ENCODE results near the gene NECAP2. TPM values are rescaled to one million over a fixed set of nuclear protein-coding genes. Genes with fewer than 3 reads are reported as not detected.
"Not testable (repeated sequence)": the region's sequence is repeated elsewhere in the genome, so short reads cannot be mapped to it uniquely, and the experiment has no call there.

NECAP2 gene
- polyA plus RNA-seq, 4 donors = 64.2 to 72.9 (median 69.4) TPM

DNA sequence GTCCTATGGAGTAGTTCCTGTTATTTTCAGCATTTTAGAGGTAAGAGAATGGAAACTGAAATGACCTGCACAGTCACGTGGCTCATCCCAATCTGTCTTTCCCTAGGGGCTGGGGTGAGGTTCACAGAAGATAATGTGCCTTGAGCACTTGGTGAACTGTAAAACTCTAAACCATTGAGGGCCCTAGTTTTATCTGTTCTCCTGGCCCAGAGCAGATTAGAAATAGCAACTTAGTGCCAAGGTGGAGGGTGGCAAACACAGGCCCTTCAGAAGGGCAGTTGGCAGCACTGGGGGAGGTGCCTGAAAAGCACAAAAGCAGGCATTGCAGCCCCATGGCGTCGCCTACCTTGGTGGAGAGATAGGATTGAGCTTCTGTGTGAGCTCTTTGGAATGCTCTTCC, 14.4 kb downstream of the NECAP2 start:
- not testable (repeated sequence) for DNase-seq (ENCODE audit: low read depth in 4 of 4, low spot score in 3 of 4)

DNA sequence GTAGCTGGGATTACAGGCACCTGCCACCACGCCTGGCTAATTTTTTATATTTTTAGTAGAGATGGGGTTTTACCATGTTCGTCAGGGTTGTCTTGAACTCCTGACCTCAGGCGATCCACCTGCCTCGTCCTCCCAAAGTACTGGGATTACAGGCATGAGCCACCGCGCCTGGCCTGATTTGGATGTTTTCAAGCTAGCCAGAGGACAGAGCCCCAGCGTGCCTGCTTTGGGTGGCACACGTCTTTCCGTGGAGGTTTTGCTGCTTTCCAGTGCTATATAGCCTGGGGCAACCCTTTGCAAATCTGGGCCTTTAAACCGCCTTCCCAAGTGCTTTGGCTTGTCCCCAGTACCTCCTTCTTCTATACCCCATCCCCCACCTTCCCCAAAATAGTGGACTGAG, 15.6 kb downstream of the NECAP2 start:
- DNase-seq (ENCODE audit: low read depth in 4 of 4, low spot score in 3 of 4) = not testable (repeated sequence)

DNA sequence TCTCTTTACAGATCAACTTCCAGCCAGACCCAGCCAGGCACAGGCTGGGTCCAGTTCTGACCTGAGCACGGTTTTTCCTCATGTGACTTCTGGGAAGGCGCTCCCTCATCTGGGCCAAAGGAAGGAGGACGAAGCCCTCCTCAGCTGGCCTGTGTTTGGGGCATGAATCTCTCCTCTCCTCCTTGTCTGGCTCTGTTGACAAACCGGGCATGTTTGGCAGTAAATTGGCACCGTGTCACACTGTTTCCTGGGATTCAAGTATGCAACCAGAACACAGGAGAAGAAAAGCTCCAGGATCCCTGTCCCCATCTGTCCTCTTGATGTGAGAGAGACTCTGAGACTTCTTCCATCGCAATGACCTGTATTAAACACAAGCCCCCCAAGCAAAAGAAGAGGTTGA, 18.3 kb downstream of the NECAP2 start:
- no peak for DNase-seq (ENCODE audit: low read depth in 4 of 4, low spot score in 3 of 4)

DNA sequence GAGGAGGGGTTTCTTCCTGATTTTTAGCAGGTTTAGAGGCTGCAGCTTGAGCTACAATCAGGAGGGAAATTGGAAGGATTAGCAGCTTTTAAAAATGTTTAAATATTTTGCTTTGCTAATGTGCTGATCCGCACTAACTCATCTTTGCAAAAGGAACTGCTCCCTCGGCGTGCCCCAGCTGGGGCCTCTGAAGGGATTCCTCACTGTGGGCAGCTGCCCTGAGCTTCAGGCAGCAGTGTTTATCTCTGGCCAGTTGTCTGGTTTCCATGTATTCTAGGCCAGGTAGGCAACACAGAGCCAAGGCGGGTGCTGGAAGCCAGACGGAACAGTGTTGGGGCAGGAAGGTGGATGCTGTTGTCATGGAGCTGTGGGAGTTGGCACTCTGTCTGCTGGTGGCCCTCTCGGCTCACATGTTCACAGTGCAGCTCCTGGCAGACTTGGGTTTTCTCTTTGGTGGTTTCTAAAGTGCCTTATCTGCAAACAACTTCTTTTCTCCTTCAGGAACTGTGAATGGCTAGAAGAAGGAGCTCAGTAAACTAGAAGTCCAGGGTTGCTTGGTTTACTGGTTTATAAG, 18.9 kb downstream of the NECAP2 start:
- no peak for DNase-seq (ENCODE audit: low read depth in 4 of 4, low spot score in 3 of 4)

DNA sequence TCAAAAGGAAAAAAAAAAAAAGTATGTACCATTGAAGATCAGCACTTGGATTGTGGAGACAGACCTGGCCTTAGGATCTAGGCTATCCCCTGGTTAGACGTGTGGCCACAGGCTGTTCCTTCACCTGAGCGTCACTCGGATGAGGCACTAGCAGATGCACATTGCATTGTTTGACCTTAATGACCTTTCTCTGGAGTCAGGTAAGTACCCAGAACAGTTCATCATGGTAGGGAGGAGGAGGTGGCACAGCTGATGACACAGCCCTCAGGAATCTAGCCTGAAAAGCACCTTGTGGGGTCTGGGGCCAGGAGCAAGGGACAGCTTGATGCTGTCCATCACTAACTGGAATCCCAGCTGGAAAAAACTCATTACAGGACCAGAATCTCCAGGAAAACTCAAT, 21.2 kb downstream of the NECAP2 start:
- DNase-seq (ENCODE audit: low read depth in 4 of 4, low spot score in 3 of 4) = no peak

DNA sequence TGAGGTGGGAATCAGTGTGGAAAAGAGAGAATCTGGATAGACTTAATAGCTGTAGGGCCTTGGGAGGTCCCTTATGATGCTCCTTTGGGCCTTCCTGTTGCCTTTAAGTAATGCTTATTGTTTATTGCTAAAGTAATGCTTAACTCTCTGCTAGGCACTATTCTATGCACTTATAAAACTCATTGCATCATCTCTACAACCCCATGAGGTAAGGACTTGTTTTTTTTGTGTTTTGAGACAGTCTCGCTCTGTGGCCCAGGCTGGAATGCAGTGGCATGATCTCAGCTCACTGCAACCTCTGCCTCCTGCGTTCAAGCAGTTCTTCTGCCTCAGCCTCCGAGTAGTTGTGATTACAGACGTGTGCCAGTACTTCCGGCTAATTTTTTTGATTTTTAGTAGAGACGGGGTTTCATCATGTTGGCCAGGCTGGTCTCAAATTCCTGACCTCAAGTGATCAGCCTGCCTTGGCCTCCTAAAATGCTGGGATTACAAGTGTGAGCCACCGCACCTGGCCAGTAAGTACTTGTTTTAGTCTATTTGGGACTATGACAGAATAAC, 22.3 kb downstream of the NECAP2 start:
- DNase-seq (ENCODE audit: low read depth in 4 of 4, low spot score in 3 of 4) = no peak

DNA sequence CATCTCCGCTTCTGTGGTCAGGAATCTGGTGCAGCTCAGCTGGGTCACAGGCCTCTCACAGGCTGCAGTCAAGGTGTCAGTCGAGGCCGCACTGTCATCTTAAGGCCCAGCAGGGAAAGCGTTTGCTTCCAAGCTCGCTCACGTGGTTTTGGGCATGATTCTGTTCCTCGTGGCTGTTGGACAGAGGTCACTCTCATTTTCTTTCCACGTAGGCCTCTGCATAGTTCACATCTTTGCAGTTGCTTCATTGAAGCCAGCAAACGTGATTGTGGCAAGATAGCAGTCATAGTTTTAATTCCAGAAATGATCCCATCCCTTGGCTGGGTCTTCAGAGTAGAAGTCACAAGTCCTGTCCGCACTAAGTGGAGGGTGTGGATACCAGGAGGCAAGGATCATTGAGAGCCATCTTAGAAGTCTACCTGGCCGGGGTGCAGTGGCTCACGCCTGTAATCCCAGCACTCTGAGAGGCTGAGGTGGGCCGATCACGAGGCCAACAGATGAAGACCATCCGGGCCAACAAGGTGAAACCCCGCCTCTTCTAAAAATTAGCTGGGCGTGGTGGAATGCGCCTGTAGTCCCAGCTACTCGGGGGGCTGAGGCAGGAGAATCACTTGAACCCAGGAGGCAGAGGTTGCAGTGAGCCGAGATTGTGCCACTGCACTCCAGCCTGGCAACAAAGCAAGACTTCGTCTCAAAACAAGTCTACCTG, 24.5 kb downstream of the NECAP2 start:
- DNase-seq (ENCODE audit: low read depth in 4 of 4, low spot score in 3 of 4) = no peak

DNA sequence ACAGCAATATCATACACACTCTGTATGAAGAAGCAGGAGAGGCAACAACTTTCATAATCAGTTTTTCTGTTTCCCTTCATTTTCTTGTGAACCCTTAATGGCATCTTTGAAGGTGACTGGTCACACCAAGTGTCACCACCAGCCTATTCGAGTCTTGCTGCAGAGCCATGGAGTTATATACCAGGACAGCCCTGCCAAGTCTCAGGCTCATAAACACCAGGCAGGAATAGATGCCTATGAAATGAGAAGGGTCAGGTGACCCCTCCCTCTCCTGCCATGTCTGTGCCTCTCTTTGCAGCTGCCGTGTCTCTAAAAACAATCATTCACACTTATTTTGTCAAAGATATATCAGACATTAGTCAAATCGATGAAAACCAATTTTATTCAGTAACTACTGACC, 28.0 kb downstream of the NECAP2 start:
- no peak for DNase-seq (ENCODE audit: low read depth in 4 of 4, low spot score in 3 of 4)

DNA sequence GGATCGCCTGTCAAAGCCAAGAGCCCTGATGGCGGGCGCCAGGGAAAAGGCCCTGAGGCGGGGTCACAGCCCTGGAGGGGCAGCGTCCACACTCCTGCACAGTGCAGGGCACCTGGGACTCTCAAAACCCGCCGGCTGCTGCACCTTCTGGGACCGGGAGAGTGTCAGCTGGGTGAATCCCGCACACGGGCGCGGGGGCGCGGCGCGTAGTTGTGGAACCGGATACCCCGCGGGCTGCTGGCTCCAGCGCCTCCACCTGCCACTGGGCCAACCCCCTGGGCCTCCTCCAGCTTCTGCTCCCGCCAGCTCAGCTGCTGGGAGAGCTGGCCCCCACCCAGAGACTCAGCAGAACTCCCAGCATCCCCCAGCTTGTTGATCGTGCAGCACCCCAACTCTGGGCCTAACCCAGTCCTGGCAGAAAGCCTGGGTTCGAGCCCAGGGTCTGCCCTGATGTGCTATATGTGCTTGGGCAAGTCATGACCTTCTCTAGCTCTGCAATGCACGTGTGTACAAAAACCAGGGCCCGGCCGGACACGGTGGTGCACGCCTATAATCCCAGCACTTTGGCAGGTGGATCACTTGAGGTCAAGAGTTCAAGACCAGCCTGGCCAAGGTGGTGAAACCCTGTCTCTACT, 33.8 kb downstream of the NECAP2 start:
- DNase-seq (ENCODE audit: low read depth in 4 of 4, low spot score in 3 of 4) = no peak

DNA sequence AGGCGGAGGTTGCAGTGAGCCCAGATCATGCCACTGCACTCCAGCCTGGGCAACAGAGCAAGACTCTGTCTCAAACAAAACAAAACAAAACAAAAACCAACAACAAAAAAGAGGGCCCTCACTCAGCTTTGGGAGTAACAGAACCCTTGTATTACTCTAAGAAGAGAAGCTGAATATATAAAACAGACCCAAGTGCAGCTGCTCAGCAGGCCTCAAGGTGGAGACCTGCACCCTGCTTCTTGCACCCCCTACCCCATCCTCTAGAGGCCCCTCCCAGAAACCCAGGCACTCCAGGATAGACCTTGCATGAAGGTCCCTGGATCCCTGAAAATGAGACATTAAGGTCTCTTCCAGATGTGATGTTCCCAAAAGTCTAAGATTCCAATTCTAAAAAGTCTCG, 34.4 kb downstream of the NECAP2 start:
- not testable (repeated sequence) for DNase-seq (ENCODE audit: low read depth in 4 of 4, low spot score in 3 of 4)

DNA sequence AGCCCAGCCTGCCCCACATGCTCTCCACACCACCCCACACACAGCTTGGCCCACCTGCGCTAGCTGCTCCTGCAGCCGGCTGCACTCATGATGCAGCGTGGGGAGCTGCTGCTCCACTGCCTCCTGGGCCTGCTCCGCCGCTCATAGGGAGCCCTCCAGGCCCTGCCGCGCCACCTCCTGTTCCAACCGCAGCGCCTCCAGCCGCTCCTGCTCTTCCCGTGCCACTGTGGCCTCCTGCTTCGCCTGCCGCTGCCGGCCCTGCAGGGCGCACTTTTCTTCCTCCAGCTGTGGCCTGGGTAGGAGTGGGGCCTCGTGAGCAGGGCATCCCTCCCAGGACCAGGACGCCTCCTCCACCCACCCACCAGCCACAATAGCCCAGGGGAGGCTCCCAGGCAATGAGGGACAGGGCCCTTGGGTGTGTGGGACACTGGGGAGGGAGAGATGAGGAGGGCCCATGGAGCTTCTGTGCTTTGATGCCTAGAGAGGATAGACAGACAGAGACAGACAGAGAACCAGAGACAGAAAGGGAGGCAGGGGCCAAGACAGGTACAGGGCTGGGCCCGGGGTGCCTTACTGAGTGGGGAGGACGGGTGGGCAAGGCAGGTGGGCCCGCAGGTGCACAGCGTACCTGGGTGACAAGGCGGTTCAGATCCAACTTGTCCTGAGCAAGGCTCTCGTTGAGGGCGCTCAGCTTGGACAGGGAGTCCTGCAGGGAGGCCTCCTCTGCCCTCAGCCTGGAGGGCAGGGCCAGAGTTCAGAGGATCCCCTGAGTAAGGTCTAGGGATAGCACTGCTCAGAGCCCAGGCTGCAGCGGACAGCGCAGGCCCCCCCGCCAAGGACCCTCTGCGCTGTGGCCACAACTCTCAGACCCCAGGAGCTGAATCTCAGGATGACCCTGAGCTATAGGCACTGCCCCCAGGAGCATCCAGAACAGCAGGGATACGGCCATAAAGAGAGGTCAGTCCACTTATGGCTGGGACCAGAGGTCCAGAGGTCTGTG, 35.5 kb downstream of the NECAP2 start:
- not testable (repeated sequence) for DNase-seq (ENCODE audit: low read depth in 4 of 4, low spot score in 3 of 4)

DNA sequence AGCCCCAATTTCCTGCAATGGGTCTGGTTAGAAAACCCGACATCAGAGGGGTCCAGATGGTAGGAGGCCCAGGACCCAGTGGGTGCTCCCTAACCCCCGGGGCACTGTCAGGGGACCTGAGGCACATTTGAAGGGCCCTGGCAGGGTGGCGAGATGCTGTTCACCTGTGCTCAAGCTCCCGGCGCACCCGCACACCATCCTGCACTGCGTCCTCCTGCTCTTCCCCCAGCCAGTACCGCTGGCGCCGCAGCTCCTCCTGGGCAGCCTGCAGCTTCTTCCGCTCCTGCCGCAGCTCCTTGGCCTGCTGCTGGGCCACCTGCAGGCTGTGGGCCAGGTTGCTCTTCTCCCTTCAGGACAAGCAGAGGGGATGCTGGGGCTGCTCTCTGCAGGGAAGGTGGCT, 37.6 kb downstream of the NECAP2 start:
- DNase-seq (ENCODE audit: low read depth in 4 of 4, low spot score in 3 of 4) = no peak

DNA sequence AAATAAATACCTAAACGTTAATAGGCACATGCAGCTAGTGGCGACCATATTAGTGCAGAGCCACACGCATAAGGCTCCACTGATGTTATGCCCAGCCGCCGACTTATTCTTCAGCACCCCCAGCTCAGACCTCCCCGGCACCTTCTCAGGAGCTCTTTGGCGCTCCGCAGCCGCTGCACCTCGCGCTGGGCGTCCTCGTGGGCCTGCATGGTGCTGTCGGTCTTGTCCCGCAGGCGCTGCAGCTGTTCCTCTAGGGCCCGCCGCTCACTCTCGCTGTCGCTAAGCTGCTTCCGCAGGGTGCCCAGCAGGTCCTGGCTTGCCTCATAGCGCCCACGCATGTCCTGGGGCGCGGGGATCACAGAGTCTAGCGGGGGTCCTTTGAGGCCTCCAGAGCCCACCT, 42.6 kb downstream of the NECAP2 start:
- not testable (repeated sequence) for DNase-seq (ENCODE audit: low read depth in 4 of 4, low spot score in 3 of 4)

DNA sequence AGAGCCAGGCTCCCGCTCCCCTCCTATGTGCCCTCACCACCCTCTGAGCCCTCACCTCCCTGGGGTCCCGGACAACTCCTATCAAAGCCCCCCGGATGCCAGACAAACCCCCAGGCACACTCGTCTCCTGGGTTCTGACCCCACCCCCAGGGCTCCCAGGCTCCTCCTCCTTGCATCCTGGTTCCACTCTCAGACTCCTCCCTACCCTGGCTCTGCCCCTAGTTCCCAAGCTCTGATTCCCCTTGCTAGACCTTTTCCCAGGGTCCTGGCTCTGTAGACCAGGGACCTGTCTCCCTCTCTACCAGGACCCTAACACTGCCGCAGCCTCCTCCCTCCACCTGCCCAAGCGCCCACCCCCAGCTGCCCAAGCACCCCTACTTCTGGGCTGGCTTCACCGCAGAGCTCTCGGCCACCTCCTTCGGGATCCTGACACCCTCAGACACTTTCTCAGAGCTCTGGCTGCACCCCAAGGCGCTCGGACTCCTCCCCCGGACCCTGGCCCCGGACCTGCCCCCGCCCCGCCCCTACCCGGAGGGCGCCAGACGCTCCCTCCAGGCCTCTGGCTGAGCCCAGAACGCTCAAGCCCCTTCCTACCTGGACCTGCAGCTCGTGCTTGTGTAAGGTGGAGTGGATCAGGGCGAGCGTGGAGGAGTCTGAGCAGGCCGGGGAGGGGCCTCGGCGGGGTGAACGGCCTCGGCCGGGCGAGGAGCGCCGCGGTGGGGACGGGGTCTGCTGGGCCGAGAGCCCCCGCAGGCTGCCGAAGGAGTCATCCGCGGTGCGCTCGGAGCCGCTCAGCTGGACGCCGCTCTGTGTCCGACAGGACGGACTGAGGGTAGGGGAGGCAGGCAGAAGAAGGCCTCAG, 43.3 kb downstream of the NECAP2 start:
- not testable (repeated sequence) for DNase-seq (ENCODE audit: low read depth in 4 of 4, low spot score in 3 of 4)

DNA sequence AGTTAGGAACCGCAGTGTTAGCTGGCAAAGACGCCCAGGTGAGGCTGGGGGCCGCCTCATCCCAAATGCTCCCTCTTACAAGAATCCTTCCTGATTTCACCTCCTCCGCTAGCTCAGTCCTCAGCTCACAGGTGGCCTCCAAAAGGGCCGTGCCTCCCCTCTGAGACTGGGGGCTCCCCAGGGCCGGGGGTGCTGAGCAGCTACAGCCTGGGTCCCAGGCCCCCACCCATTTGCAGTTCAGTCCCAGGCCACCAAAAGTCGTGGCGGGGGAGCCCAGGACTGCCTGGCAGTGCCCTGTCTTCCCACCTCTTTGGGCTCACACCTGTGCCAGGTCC, 43.9 kb downstream of the NECAP2 start:
- no peak for DNase-seq (ENCODE audit: low read depth in 4 of 4, low spot score in 3 of 4)

DNA sequence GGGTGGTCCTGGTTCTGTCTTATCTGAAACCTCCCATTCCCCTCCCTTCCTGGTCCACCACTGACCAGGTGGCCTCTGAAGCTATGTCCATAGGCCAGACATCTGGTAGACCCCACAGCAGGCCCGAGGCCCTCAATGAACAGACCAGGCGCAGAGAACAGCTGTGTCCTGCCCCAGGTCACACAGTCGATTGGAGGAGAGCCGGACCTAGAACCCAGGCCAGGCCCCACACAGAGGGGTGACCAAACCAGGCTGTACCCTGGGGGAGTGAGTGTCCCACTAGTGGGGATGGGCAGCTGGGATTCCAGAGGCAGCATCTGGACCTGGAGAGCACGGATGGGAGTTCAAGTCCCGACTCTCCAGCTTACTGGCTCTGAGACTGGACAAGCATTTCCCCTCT, 44.4 kb downstream of the NECAP2 start:
- DNase-seq (ENCODE audit: low read depth in 4 of 4, low spot score in 3 of 4) = no peak

DNA sequence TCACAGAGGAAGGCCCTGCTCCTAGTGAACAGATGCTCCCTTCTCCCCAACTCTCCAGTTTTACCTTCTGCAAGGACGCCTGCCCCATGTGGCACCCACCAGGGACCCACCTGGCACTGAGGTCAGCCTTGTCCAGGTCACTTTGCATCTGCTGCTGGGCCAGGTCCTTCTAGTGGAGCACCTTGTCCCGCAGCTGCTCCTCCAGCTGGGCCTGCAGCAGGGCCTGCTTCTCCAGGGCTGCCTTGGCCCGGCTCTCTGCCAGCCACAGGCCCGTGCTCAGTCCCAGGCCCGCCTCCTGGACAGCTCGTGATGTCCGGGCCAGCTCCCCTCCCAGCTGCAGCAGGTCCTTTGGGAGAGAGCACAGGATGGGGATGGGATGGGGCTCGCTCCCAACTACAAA, 45.8 kb downstream of the NECAP2 start:
- not testable (repeated sequence) for DNase-seq (ENCODE audit: low read depth in 4 of 4, low spot score in 3 of 4)

DNA sequence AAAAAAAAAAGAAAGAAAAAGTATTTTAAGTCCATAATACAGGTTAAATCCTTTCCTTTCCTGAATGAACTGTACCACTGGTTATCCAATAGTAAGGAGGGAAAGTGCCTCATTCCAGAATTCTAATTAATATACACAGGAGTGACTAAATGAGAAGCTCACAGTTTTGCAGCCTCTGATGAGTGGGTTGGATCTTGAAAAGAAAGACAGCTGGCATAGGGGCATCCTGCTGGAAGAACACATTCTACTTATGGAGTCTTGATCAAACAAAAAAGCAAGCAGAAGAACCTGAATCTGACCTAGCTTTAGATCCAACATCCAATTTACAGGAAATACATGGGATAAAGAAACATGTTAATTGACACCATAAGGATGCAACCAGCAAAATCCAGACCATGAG, 46.5 kb downstream of the NECAP2 start:
- not testable (repeated sequence) for DNase-seq (ENCODE audit: low read depth in 4 of 4, low spot score in 3 of 4)

DNA sequence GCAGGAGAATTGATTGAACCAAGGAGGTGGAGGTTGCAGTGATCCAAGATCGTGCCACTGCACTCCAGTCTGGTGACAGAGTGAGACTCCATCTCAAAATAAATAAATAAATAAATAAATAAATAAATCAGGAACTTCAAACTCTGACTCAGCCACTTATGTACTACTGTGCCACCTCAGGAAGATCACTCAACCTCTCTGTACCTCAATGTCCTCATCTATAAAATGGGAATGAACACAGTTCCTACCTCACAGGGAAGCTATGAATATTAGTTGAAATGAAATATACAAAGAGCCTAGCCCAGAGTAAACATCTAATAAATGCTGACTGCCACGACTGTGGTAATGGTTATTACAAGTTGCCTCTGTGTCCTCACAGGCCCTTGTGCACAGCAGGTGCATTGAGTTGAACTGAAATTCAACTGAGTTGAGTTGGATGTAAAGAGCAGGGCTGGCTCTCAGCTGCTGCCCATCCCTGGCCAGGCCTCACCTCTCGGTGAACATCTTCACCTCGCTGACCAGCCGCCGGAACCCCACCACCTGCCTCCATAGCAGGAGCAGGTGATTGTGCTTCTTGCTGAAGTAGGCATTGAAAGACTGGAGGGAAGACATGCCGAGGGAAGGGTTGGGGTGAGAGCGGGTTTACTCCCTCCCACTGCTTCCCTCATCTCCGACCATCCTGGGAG, 48.8 kb downstream of the NECAP2 start:
- not testable (repeated sequence) for DNase-seq (ENCODE audit: low read depth in 4 of 4, low spot score in 3 of 4)
